GM12874 (cell line): Measurements from ENCODE around the gene BAIAP2L1.

Experiments used
- CTCF ChIP-seq: IDR thresholded peaks from 2 replicates; pipeline ENCODE4 v1.5.1; 2011; ENCODE audit warnings: low read depth, mild to moderate bottlenecking, control low read depth, low read length, moderate library complexity; ENCODE audit not compliant: insufficient read depth

The BAIAP2L1 gene

DNA sequence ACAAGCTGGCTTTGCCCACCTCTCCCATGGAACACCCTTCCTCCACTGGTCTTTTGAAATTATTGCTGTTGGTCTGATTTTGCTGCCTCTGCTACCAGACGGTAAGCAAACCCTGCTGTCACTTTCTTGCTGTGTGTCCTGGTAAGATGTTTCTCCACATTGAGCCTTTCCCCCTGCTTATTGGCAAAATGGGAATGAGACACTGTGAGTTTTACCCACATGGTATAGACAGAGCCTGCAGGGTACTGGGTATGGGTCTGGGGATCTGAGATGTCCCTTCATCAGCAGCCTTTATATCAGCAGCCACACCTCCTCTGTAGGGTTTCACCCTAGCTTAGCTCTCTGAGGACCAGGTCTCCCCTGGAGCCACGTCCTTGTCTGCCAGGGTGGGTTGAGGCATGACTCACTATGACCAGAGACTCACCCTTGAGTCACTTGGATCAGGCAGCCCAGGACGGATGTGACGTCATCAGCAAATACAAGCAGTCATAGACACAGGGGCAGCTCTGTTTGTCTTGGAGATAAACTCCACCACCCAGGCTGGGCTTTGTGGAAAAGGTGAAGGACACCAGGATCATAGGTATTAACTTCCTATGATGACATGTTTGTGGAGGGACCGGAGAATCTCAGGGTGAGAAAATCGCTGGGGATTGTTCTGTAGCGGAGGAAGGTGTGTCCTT lies 17.9 kb upstream of the BAIAP2L1 start:
- TF ChIP-seq CTCF: no peak

DNA sequence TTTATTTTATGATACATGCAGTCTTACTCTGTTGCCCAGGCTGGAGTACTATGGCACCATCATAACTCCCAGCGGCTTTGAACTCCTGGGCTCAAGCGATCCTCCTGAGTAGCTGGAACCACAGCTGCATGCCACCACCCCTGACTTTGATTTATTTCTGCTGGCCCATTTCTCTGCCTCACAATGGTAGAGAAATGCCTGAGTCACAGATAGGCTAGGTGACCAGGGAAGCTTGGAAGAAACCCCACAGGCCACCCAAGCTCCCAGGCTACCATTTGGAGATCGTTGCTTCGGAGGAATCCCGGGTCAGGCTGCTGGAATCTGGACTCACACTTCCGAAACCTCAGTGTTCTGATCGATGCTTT lies 17.4 kb upstream of the BAIAP2L1 start:
- no peak for TF ChIP-seq CTCF

- no peak for TF ChIP-seq CTCF
Observed at GRCh38 chr7:98414205-98414900, 13.5 kb upstream of the BAIAP2L1 start.

GRCh38 chr7:98409843-98410242 lies 9.0 kb upstream of the BAIAP2L1 start:
- no peak for TF ChIP-seq CTCF

- no peak for TF ChIP-seq CTCF
Observed at GRCh38 chr7:98406827-98407226, 5.9 kb upstream of the BAIAP2L1 start.

- no peak for TF ChIP-seq CTCF
Observed at GRCh38 chr7:98404840-98405239, 4.0 kb upstream of the BAIAP2L1 start.

GRCh38 chr7:98399890-98400541 lies 874 bp downstream of the BAIAP2L1 start:
- TF ChIP-seq CTCF: no peak
